HG03520 (cell line): ENCODE data around the gene RALA.
A peak's percentile ranks its signal among the peaks of the same experiment; 100 is the strongest.
"Not testable (repeated sequence)": the region's sequence is repeated elsewhere in the genome, so short reads cannot be mapped to it uniquely, and the experiment has no call there.

Experiments
- ATAC-seq: cut with Tn5 transposase; IDR thresholded peaks from one replicate; pipeline ENCODE4 v1.9.1; 2021; ENCODE audit warnings: mild to moderate bottlenecking, moderate library complexity; ENCODE audit not compliant: unreplicated experiment

RALA gene

GRCh38 chr7:39679874-39680273, 56.5 kb downstream of the RALA start:
- ATAC-seq: not testable (repeated sequence)

DNA sequence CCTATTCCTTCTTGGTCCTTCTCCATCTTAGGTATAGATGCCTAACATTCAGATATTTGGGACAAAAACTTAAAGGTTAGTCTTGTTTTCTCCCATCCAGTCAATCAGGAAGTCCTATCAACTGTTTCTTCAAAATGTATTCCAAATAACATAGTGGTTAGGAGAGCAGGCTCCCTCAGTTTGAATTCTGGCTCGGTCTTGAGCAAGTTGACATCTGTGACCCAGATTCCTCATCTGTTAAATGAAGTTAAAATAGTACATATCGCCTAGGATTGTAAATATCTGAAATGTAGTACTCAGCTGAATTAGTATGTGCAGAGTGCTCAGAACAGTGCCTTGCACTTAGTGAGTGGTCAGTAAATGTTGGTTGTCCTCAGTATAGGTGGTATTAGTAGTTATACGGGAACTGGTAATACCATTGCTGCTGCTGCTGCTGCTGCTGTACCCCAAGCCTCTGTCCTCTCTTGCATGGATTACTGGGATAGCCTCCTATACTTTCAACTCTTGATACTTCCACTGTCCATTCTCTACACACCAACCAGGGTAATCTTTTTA, 58.6 kb downstream of the RALA start:
- no peak for ATAC-seq

DNA sequence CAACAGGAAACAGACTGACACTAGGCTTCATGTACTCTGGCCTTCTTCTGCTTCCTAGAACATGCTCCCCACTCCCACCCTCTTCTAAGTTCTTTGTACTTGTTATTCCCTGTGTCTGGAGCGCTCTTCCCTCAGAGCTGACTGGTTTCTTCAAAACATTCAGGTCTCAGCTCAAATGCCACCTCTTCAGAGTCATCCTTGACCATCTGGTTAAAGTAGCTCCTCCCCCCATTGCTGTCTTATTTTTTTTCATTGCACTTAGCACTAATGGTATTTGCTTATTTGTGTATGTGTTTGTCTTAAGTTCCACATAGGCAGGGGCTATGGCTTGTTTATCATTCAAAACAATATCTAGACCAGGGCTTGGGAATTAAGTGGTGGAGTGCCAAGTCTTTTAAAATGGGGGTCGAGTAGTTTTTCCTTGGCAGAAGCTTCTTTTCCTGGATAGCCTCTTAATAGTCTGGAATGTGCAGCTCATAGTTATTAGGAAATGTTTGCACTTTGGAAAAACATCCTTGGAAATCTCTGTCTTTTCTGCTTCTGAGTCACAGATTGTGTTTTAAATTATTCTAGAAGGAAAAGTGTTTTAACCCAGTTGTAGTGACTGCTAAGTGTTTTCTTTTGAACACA, 60.0 kb downstream of the RALA start:
- ATAC-seq: no peak

GRCh38 chr7:39686261-39686924, 63.0 kb downstream of the RALA start:
- no peak for ATAC-seq

DNA sequence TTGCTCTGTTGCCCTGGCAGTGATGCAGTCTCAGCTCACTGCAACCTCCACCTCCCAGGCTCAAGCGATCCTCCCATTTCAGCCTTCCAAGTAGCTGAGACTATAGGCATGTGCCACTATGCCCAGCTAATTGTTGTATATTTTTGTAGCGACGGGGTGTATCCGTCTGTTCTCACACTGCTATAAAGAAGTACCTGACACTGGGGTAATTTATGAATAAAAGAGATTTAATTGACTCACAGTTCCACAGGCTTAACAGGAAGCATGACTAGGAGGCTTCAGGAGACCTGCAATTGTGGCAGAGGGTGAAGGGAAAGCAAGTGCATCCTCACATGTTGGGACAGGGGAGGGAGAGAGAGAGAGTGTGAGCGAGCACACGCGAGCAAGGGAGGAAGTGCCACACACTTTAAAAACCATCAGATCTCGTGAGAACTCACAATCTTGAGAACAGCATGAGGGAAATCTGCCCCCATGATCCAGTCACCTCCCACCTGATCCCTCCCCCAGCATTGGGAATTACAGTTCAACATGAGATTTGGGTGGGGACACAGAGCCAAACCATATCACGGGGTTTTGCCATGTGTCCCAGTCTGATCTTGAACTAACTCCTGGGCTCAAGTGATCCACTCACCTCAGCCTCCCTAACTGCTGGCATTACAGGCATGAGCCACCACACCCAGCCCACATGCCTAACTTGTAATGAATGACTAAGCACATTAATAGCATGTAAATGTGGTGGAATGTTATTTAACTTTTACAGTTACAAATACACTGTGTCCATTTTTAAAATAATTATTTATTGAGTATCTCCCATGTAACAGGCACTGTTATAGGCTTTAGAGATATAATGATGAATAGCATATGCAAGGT, 65.5 kb downstream of the RALA start:
- ATAC-seq: no peak

DNA sequence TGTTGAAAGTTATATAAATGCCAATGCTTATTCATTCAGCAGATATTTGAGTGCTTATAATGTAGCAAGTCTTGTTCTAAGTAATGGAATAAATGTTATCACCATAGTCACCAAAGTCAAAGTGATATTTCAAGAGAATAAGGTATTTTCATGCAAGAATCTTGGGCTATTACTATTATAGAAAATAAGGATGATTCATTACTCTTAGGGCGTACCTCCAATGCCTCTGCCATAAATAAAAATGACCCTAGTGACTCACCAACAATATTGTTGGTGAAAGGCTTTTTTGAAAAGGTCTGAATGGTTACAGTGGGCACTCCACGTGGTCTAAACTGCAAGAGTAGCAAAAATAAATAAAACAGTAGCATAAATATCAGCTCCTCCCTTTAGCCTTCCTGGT, 68.4 kb downstream of the RALA start:
- ATAC-seq: no peak

DNA sequence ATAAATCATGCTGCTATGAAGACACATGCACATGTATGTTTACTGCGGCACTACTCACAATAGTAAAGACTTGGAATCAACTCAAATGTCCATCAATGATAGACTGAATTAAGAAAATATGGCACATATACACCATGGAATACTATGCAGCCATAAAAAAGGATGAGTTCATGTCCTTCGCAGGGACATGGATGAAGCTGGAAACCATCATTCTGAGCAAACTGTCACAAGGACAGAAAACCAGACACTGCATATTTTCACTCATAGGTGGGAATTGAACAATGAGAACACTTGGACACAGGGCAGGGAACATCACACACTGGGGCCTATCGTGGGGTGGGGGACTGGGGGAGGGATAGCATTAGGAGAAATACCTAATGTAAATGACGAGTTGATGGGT, 69.7 kb downstream of the RALA start:
- ATAC-seq: not testable (repeated sequence)

DNA sequence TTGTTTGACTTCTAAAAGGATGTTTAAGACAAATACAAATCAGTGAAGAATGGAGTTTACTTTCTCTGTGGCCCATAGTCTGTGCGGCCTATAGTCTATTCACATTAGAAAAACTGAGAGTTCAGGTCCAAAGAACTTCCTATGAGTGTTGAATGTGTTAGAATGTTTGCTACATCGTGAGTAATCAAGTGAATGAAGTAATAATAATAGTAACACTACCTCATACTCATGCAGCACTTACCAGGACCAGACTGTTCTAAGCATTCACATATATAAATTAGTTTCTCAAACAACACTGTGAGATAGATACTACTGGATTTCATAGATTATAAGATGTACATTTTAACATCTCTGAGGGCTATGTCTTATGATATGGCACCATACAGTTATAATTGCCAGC, 70.4 kb downstream of the RALA start:
- ATAC-seq: no peak

GRCh38 chr7:39695852-39696586, 72.6 kb downstream of the RALA start:
- no peak for ATAC-seq

- no peak for ATAC-seq
These were observed 73.3 kb downstream of the RALA start for GRCh38 chr7:39696631-39697030.

DNA sequence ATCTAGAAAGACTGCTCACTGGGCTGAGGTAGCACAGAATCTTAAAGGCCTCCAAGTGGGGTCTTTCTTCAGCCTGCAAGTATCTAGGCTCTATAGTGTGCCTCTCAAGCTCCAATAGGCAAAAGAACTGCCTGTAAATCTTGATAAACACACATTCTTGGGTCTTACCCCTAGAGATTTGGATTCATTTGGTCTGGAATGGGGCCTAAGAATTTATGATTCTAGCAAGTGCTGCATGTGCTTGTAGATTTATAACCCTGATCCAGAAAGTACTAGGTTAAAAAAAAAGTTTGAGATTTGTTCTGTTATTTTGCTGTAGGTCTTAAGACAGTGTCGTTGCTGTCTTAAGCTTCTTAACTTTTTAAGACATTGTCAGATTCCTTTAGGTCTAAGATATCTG, 74.1 kb downstream of the RALA start:
- ATAC-seq: no peak

GRCh38 chr7:39700165-39700564, 76.8 kb downstream of the RALA start:
- ATAC-seq: no peak

- ATAC-seq: no peak
These were observed 77.6 kb downstream of the RALA start for GRCh38 chr7:39700932-39701331.

GRCh38 chr7:39702133-39702532, 78.8 kb downstream of the RALA start:
- no peak for ATAC-seq

DNA sequence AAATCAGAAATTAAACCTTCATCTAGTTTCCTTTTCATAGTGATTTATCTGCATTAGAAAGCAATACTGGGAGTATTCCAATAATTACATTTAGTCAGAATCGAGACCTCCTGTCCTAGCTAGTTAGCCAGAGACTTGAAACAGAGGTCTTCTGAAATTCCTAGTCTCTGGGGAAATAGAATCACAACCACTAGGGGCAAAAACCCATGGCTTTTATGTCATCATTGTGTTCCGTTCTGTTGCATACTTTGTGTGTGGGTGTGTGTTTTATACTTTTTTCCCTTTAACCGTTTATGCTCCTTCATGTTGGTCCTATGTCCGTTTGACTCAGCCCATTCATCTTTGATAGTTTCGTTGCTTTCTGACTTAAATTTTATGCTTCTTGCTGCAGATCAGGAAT, 79.8 kb downstream of the RALA start:
- ATAC-seq: no peak

- ATAC-seq: no peak
These were observed 85.7 kb downstream of the RALA start for GRCh38 chr7:39709029-39709428.

GRCh38 chr7:39709768-39710311, 86.5 kb downstream of the RALA start:
- ATAC-seq: peak; percentile 67

GRCh38 chr7:39712751-39713150, 89.4 kb downstream of the RALA start:
- ATAC-seq: no peak

DNA sequence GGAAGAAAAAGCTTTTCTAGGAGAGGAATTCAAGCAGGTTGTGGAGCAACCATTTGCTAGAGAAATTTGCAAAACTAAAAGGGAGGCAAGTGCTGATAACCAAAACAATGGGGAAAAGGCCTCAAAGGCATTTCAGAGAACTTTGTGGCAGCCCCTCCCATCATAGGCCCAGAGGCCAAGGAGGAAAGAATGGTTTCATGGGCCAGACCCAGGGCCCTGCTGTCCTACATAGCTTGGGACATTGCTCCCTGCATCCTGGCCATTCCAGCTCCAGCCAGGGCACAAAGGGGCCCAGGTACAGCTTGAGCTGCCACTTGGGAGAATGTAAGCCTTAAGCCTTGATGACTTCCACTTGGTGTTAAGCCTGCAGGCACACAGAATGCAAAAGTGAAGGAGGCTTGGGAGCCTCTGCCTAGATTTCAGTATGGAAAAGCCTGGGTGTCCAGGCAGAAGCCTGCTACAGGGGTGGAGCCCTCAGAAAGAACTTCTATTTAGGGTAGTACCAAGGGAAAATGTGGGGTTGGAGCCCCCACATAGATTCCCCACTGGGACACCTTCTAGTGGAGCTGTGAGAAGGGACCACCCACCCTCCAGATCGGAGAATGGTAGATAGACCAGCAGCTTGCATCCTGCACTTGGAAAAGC, 91.2 kb downstream of the RALA start:
- ATAC-seq: no peak

- no peak for ATAC-seq
These were observed 97.2 kb downstream of the RALA start for GRCh38 chr7:39720586-39720985.
